Ishikawa (cell line): Measurements from ENCODE around the gene KLRF1.

Experiments used
- CEBPB ChIP-seq: IDR thresholded peaks from 2 replicates; pipeline ENCODE4 v1.6.1; 2012
- CREB1 ChIP-seq: IDR thresholded peaks from 2 replicates; pipeline ENCODE4 v1.6.1; 2012; ENCODE audit warnings: low read depth
- EGR1 ChIP-seq: IDR thresholded peaks from 2 replicates; pipeline ENCODE4 v1.6.1; 2012
- EP300 ChIP-seq: IDR thresholded peaks from 2 replicates; pipeline ENCODE4 v1.6.1; 2012; ENCODE audit warnings: borderline replicate concordance
- FOXM1 ChIP-seq: IDR thresholded peaks from 2 replicates; pipeline ENCODE4 v1.6.1; 2012; ENCODE audit warnings: low read depth, borderline replicate concordance
- NFIC ChIP-seq: IDR thresholded peaks from 2 replicates; pipeline ENCODE4 v1.6.1; 2012
- RAD21 ChIP-seq: IDR thresholded peaks from 2 replicates; pipeline ENCODE4 v1.6.1; 2012; ENCODE audit warnings: low read depth
- TAF1 ChIP-seq: IDR thresholded peaks from 2 replicates; pipeline ENCODE4 v1.6.1; 2012; ENCODE audit warnings: low read depth, mild to moderate bottlenecking
- TCF12 ChIP-seq: IDR thresholded peaks from 2 replicates; pipeline ENCODE4 v1.6.1; 2012; ENCODE audit warnings: low read depth
- TEAD4 ChIP-seq: IDR thresholded peaks from 2 replicates; pipeline ENCODE4 v1.6.1; 2012
- YY1 ChIP-seq: IDR thresholded peaks from 2 replicates; pipeline ENCODE4 v1.6.1; 2012; ENCODE audit warnings: low read depth
- ZBTB7A ChIP-seq: IDR thresholded peaks from 2 replicates; pipeline ENCODE4 v1.6.1; 2012; ENCODE audit warnings: low read depth
- TF ChIP-seq, protein P1 (sequence below): IDR thresholded peaks from 2 replicates; pipeline ENCODE4 v1.6.1; 2012
- TF ChIP-seq, protein P2 (sequence below): IDR thresholded peaks from 2 replicates; pipeline ENCODE4 v1.6.1; 2012; ENCODE audit warnings: low read depth, mild to moderate bottlenecking
- TF ChIP-seq, protein P3 (sequence below): IDR thresholded peaks from 2 replicates; pipeline ENCODE4 v1.6.1; 2012

Gene KLRF1, protein sequence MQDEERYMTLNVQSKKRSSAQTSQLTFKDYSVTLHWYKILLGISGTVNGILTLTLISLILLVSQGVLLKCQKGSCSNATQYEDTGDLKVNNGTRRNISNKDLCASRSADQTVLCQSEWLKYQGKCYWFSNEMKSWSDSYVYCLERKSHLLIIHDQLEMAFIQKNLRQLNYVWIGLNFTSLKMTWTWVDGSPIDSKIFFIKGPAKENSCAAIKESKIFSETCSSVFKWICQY

DNA sequence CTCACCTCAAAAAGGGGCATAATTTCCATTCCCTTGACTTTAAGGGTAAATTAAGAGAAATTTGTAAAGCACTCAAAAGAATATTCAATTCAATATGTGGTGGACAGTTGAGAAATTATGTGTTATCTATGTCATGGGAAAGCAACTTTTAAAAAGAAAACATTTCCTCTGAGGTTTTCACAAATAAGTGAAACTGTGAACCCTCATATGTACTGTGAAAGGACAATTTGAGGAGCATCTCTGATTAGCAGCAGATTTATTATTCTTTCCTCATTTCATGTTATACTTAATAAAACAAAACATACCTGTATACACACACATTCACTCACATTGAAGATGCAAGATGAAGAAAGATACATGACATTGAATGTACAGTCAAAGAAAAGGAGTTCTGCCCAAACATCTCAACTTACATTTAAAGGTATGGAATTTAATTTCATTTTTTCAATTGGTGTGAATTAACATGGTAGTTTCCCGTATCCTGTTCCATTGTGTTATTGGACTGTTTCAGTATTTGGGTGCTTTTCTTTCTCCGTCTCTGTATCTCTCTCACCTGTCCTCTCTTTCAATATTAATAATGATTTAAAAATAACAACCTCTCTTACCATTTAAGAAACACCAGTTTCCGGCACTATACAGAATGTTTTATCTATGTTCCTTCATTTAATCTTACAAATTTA is at the start of gene KLRF1:
Gene KLRF1, plus strand, starts transcription at position 273 of the 680 bp plus-strand sequence. Its CDS starts 64 bp downstream, at position 337.
- TF ChIP-seq YY1: no peak
- no peak for TF ChIP-seq FOXM1
- no peak for TF ChIP-seq EGR1
- no peak for TF ChIP-seq TCF12
- no peak for TF ChIP-seq EP300
- TF ChIP-seq ZBTB7A: no peak
- no peak for TF ChIP-seq TAF1
- TF ChIP-seq RAD21: no peak
- TF ChIP-seq, protein P1, sequence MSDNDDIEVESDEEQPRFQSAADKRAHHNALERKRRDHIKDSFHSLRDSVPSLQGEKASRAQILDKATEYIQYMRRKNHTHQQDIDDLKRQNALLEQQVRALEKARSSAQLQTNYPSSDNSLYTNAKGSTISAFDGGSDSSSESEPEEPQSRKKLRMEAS: no peak
- TF ChIP-seq, protein P2, sequence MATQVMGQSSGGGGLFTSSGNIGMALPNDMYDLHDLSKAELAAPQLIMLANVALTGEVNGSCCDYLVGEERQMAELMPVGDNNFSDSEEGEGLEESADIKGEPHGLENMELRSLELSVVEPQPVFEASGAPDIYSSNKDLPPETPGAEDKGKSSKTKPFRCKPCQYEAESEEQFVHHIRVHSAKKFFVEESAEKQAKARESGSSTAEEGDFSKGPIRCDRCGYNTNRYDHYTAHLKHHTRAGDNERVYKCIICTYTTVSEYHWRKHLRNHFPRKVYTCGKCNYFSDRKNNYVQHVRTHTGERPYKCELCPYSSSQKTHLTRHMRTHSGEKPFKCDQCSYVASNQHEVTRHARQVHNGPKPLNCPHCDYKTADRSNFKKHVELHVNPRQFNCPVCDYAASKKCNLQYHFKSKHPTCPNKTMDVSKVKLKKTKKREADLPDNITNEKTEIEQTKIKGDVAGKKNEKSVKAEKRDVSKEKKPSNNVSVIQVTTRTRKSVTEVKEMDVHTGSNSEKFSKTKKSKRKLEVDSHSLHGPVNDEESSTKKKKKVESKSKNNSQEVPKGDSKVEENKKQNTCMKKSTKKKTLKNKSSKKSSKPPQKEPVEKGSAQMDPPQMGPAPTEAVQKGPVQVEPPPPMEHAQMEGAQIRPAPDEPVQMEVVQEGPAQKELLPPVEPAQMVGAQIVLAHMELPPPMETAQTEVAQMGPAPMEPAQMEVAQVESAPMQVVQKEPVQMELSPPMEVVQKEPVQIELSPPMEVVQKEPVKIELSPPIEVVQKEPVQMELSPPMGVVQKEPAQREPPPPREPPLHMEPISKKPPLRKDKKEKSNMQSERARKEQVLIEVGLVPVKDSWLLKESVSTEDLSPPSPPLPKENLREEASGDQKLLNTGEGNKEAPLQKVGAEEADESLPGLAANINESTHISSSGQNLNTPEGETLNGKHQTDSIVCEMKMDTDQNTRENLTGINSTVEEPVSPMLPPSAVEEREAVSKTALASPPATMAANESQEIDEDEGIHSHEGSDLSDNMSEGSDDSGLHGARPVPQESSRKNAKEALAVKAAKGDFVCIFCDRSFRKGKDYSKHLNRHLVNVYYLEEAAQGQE: no peak
- no peak for TF ChIP-seq CEBPB
- no peak for TF ChIP-seq TEAD4

DNA sequence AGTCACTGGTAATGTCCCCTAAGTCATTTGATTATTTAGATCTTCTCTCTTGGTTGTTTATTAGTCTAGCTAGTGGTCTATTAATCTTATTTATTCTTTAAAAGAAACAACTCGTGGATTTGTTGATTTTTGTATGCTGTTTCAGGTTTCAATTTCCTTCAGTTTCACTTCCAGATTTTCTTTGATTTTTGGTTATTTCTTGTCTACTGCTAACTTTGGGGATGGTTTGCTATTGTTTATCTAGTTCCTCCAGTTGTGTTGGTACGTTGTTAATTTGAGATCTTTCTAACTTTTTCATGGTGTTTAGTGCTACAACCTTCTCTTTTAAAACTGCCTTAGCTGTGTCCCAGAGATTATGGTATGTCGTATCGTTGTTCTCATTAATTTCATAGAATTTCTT is 48.1 kb upstream of the KLRF1 start:
- no peak for TF ChIP-seq EGR1
- TF ChIP-seq YY1: no peak
- TF ChIP-seq TEAD4: no peak
- no peak for TF ChIP-seq NFIC
- TF ChIP-seq, protein P2: no peak
- no peak for TF ChIP-seq FOXM1
- no peak for TF ChIP-seq RAD21
- TF ChIP-seq, protein P1: no peak
- TF ChIP-seq TAF1: no peak
- TF ChIP-seq, protein P3, sequence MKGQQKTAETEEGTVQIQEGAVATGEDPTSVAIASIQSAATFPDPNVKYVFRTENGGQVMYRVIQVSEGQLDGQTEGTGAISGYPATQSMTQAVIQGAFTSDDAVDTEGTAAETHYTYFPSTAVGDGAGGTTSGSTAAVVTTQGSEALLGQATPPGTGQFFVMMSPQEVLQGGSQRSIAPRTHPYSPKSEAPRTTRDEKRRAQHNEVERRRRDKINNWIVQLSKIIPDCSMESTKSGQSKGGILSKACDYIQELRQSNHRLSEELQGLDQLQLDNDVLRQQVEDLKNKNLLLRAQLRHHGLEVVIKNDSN: no peak
- TF ChIP-seq ZBTB7A: no peak
- no peak for TF ChIP-seq EP300
- TF ChIP-seq CREB1: no peak
- no peak for TF ChIP-seq CEBPB
- no peak for TF ChIP-seq TCF12

DNA sequence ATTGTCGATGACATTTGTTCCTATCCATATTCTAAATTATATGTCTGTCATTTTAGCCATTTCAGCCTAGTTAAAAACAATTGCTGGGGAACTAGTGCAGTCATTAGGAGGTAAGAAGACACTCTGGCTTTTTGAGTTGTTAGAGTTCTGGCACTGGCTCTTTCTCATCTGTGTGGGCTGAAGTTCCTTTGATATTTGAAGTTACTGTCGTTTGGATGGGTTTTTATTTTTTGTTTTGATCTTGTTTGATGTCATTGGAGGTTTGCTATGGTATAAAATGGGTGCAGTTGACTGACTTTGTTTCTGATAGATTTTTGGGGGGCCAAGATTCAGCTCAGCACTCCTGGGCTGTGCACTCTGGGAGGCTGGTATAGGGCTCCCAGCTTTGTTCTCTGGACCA is 45.9 kb upstream of the KLRF1 start:
- TF ChIP-seq NFIC (no peak), CREB1 (no peak), TCF12 (no peak), TEAD4 (no peak), EGR1 (no peak), FOXM1 (no peak), CEBPB (no peak), TAF1 (no peak), YY1 (no peak)
- TF ChIP-seq, protein P2: no peak
- TF ChIP-seq, protein P3: no peak
